Measurements from ENCODE around the gene OPN3. TPM values are rescaled to one million over a fixed set of nuclear protein-coding genes. Genes with fewer than 3 reads are reported as not detected.

Gene OPN3
- total RNA-seq, 1 experiment from 2014 or later: 10.0 TPM

GRCh38 chr1:241630476-241630875 lies 9.7 kb downstream of the OPN3 start:
- Histone ChIP-seq H3K4me2 (ENCODE audit: insufficient read depth, insufficient read length, low read length) (no peak overlapping the region), H2BK12ac (ENCODE audit: insufficient read length, low read depth, low read length) (no peak overlapping the region), H2BK5ac (ENCODE audit: insufficient read length, low read length) (no peak overlapping the region), H3K14ac (ENCODE audit: insufficient read depth, low read length) (no peak overlapping the region), H3K27ac (ENCODE audit: insufficient read length, low read depth, low read length) (no peak overlapping the region), H3K23ac (ENCODE audit: insufficient read length, low read depth, low read length) (no peak overlapping the region), H3K4ac (ENCODE audit: low read depth, low read length) (no peak overlapping the region), H2AFZ (ENCODE audit: low read length) (no peak overlapping the region), H3T11ph (ENCODE audit: low read length) (no peak overlapping the region), H3K4me1 (ENCODE audit: insufficient read depth, low read length) (no peaks in the 10 kb centered on the region; the same call in 1 of the 2 replicates), H3K9me3 (ENCODE audit: control insufficient read depth, low read depth, low read length) (no peaks in the 10 kb centered on the region), H3K9ac (ENCODE audit: extremely low read depth, insufficient read length, low read length) (no peak overlapping the region), H3K18ac (ENCODE audit: insufficient read length, low read depth, low read length) (no peak overlapping the region), H2BK120ac (ENCODE audit: low read depth, low read length, poor library complexity, severe bottlenecking) (no peak overlapping the region), H3K79me2 (ENCODE audit: insufficient read depth, low read length) (peaks cover 2% of the 10 kb centered on the region; the same call in 1 of the 2 replicates), H2BK15ac (ENCODE audit: low read depth, low read length) (no peak overlapping the region), H3K79me1 (ENCODE audit: insufficient read depth, low read depth, low read length, poor library complexity, severe bottlenecking) (no peaks in the 10 kb centered on the region), H4K8ac (replicated peaks; ENCODE audit: insufficient read length, low read depth, low read length) (no peak overlapping the region), H4K91ac (ENCODE audit: insufficient read length, low read depth, low read length) (no peak overlapping the region), H3K27me3 (ENCODE audit: insufficient read depth, low read length) (no peaks in the 10 kb centered on the region), H3K23me2 (ENCODE audit: insufficient read length, low read depth, low read length, poor library complexity, severe bottlenecking) (no peaks in the 10 kb centered on the region), H2BK20ac (ENCODE audit: low read depth, low read length, poor library complexity, severe bottlenecking) (no peak overlapping the region), H2AK5ac (ENCODE audit: insufficient read length, low read length) (no peak overlapping the region), H3K56ac (ENCODE audit: insufficient read length, low read depth, low read length) (no peak overlapping the region), H4K20me1 (ENCODE audit: control insufficient read depth, insufficient read depth, insufficient read length) (no peaks in the 10 kb centered on the region), H4K5ac (ENCODE audit: insufficient read length, low read depth, low read length) (no peak overlapping the region)
- no peak for DNase-seq
- no peak overlapping the region for H3K27ac Mint-ChIP-seq
- TF ChIP-seq CTCF (conservative IDR thresholded peaks at IDR 0.05): no peak
- H3K4me1 Mint-ChIP-seq: peaks cover 18 to 22% of the 10 kb centered on the region in 2 experiments
- WGBS (ENCODE audit: extremely low coverage, insufficient read length, low lambda C conversion rate): no CpG with 5 or more reads among the region's 1 CpG
- H3K9me3 Mint-ChIP-seq: no peaks in the 10 kb centered on the region
- H3K27me3 Mint-ChIP-seq (ENCODE audit: low read depth): no peaks in the 10 kb centered on the region
- no peak overlapping the region for H3K4me3 Mint-ChIP-seq
- H3K36me3 Mint-ChIP-seq (ENCODE audit: insufficient read depth in 1 of 3, low read depth in 3 of 3): peaks cover 14 to 28% (median 26%) of the 10 kb centered on the region in 3 experiments; a peak in 6 of 7 replicates

Measured in H9 (cell line).